Inflammatory macrophage (primary cell): ENCODE results near the gene CNIH3.

Source experiments
- DNase-seq, 2 donors: peaks; one replicate each; pipeline ENCODE4 v3.0.0-alpha.2; 2020 to 2022

Gene CNIH3

DNA sequence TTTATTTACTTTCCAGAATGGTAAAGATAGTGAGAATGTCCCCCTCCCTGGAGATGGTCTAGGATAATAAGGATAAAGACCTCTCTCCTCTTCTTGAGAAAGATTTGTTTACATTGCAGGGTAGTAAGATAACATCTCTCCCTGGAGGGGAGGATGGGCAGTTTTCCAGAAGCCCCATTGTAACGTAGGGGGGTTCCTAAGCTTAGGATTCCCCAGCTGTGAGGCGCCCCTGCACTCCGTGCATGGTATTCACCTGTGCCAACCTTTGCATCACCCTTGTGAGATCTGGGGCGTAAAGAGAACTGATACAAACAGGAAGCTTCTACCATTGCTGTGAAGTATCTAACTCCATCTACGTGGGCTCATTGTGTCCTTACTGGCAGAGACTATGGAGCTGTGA, 164.6 kb downstream of the CNIH3 start:
- DNase-seq = no peak

DNA sequence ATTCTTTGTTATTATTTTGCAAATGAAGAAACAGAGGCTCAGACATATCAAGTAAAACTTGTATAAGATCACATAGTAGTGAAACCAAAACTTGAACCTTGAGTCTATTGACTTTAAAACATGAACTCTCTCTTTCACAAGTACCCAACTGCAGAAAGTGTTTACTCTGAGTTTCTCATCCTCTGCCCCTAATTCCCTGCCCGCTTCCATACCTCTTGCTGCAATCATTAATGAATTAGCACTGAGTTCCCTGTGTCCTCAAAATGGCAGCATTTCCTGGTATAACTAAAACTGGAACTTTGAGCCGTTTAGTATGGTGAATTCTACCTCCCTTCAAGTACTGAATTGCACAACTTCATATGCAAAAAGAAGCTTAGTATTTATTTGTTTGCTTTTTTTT, 165.7 kb downstream of the CNIH3 start:
- no peak for DNase-seq

DNA sequence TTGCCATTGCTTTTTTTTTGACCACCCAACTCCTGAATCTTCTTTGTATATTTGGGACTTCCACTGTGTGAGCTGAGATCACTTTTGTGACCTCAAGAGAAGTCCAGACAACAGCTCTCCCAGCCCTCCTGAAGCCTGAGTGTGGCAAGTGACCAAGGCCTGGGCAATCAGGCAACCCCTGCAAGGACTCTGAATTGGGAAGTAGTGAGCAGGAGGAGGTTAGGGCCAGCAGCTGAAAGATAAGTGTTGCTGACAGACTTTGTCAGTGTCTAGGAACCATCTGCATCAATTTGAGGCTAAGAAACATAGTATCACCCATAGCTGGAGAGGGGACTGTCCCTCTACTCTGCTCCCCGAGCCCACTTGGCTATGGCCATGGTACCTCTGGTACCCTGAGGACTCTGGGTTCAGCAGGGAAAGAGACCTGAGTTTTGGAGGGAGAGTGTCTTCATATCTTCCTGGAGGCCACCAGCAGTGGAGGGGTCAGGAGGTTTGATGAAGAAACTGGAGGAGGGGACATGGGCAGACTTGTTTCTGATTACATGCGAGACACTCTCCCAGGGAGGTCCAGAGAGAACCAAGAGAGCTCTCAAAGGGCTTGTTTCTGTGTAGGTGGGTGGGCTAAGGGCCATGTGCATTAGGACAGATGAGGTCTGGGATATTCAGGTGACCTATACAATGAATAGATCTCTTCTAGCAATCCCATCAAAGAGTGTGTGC, 166.3 kb downstream of the CNIH3 start:
- peak in 1 of 2 donors; percentile 36 for DNase-seq

- no peak for DNase-seq
Measured at GRCh38 chr1:224783006-224783651, 167.0 kb downstream of the CNIH3 start.

- peak; percentile 29 to 43 for DNase-seq
Measured at GRCh38 chr1:224784265-224785039, 168.3 kb downstream of the CNIH3 start.

DNA sequence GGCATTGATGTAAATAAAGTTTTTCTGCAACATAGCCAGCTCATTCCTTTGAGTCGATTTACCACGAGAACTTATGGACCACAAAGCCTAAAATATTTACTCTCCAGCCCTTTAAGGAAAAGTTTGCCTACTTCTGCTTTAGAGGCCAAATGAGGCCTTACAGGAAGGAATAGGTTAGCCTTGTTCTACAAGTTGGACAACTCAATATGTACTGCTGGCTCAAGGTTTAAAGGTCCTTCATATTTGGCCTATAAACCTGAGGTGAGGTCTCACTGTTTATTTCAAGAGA, 168.9 kb downstream of the CNIH3 start:
- peak in 1 of 2 donors; percentile 11 for DNase-seq

DNA sequence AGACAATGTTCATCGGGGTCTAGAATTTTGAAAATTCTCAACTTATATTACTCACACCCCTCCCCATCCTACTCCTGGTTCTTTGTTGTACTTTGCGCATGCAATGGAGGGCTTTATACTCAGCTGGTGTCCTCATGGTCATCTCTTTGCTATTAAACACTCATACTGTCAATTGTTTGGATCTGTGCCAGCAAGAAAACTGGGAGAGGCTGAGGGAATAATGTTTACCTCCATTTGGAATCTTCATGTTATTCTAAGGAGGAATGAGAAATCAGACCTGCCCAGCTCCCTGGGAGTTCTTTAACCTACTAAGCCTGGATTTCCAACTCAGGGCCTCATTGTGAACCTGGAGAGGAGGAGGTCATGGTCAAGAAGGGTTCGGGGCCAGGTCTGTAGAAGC, 169.5 kb downstream of the CNIH3 start:
- DNase-seq = no peak

DNA sequence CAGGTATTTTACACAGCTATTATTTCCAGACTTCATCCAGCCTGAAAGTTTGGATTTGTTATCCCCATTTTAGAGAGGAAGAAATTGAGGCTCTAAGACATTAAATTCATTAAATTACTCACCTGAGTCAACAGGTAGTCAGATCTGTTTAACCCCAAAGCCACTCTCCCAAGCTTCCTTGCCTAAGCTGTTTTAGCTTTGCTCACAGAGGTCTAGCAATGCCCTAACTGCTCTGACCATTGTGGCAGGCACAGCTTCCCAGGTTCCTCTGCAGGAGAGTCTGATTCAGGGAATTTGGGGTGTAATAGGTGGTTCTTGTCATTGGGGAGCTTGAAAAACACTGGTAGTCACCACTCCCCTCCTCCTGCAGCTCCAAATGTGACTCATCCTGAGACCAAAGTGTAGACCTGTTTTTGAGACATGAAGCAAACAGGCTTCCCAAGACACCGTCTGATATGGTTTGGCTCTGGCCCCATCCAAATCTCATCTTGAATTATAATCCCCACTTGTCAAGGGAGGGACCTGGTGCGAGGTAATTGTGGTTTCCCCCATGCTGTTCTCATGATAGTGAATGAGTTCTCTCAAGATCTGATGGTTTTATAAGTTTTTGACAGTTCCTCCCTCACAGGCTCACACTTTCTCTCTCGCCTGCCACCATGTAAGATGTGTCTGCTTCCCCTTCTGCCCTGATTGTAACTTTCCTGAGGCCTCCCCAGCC, 170.6 kb downstream of the CNIH3 start:
- DNase-seq = no peak

- no peak for DNase-seq
Measured at GRCh38 chr1:224789311-224789710, 173.2 kb downstream of the CNIH3 start.
